SK-N-MC (cell line): Measurements from ENCODE around the gene GLRA3.
"Not testable (repeated sequence)": the region's sequence is repeated elsewhere in the genome, so short reads cannot be mapped to it uniquely, and the experiment has no call there.

Experiments
- EZH2 ChIP-seq: fragments of 200-600 bp; sonication (generic); IDR thresholded peaks from one replicate; pipeline ENCODE4 v1.6.1; 2017; ENCODE audit warnings: antibody characterized with exemption
- FOXP2 ChIP-seq: optimal IDR thresholded peaks from 2 replicates; pipeline ENCODE3; 2011; ENCODE audit warnings: mild to moderate bottlenecking, moderate library complexity; ENCODE audit not compliant: insufficient read depth; ENCODE audit errors: extremely low read length, control extremely low read depth
- POLR2AphosphoS5 ChIP-seq: IDR thresholded peaks from 2 replicates; pipeline ENCODE4 v1.6.1; 2012; ENCODE audit warnings: mild to moderate bottlenecking, low read depth, low read length, borderline replicate concordance

- not testable (repeated sequence) for TF ChIP-seq POLR2AphosphoS5, EZH2, FOXP2
These were observed 50.6 kb downstream of the GLRA3 start for GRCh38 chr4:174778274-174778986.
